OCI-LY3 (cell line): ENCODE results near the gene MROH8.

ENCODE experiments used
- CTCF ChIP-seq: fragments of 200-600, 300-600 bp; sonication (generic); IDR thresholded peaks from 2 replicates; pipeline ENCODE4 v1.5.1; 2014; ENCODE audit warnings: antibody characterized with exemption, low read length, low read depth
- EZH2phosphoT487 ChIP-seq: fragments of 200-600 bp; shearing (Covaris generic); IDR thresholded peaks from 2 replicates; pipeline ENCODE4 v1.6.1; 2018; ENCODE audit warnings: antibody characterized with exemption, mixed run types, low read depth

- TF ChIP-seq CTCF = no peak
- TF ChIP-seq EZH2phosphoT487 = no peak
Observed at GRCh38 chr20:37071481-37071911, 107.9 kb downstream of the MROH8 start.
